Caki2 (cell line): Measurements from ENCODE around the gene KCNA1. TPM values are rescaled to one million over a fixed set of nuclear protein-coding genes. Genes with fewer than 3 reads are reported as not detected.
"Not testable (repeated sequence)": the region's sequence is repeated elsewhere in the genome, so short reads cannot be mapped to it uniquely, and the experiment has no call there.

Source experiments
- DNase-seq: peaks from one replicate; pipeline ENCODE4 v3.0.0-alpha.2; 2015; ENCODE audit warnings: low read depth
- in situ Hi-C: cut with HindIII; loops from 2 replicates; pipeline ENCODE4 v1.10.0; 2016; ENCODE audit warnings: low sequenced_read_pairs, low pct_unique_long_range_greater_than_20kb, mixed read lengths
- total RNA-seq: library from RNA; depleted of rRNA; stranded (reverse); fragments of >200 nt; shearing (Covaris generic); gene quantifications from 2 replicates; pipeline ENCODE4 v1.2.3, GENCODE V29; 2014; ENCODE audit warnings: low replicate concordance; rRNA removed

The KCNA1 gene
- not detected in 2 replicates for total RNA-seq

DNA sequence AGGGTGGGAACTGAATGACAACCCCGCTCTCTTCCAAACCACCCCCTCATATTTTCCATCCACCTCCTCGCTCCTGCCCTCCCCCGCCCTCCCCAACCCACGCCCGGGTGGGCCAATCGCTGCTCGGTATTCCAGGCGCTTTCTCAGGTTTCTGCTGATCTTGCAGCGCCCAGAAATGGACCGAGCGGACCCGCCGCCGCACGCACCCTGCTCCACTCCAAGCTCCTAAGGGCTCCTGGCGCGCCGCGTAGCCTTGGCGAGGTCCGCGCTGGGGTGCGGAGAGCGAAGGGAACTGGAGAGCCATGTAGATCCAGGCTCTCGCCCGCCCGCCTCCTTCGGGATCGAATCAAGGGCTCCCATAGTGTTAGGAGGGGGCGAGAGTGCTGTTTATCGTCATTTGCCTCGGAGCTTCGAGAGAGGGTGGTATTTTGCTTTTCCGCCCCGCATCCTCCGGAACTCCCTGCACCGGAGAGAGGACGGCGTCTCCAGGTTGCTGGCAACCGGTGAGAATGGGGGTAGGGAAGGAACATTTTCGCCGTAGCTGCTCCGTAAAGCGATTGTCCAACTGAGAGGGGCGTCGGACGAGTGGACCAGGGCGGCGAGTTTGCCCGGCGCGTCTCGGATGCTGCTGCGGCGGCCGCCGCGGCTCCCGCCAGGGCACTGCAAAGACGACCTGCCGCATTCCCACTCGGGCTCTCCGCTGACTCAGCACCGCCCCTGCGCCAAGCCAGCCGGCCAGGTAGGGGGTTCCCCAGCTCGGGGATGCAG lies at the start of gene KCNA1:
Gene KCNA1 (plus strand): TSS at position 172 of the 768 bp plus-strand sequence. CDS start 1,474 bp downstream, outside the sequence.
- in situ Hi-C loops = no loop called here
- no peak for DNase-seq

DNA sequence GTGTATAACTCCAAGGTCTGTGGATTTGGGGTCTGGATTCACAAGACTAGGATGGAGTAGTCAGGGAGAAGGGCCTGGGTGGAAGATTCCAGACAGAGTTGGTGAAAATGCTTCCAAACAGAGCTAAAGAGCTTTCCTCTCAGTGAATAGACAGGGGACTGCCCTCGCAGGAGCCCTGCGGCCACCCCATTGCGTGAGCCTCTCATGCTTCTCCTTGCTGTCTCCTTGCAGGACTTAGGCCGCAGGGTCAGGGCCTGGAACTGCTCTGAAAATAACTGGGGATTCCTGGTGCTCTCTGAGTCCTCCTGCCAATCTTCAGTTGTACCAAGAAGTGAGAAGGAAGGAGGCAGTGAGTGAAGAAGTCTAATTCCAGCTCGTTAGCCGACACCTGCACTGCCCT lies 49.0 kb upstream of the KCNA1 start:
- no peak for DNase-seq
- in situ Hi-C loops = no loop called here

- no peak for DNase-seq
Measured at GRCh38 chr12:4862809-4863208, 46.9 kb upstream of the KCNA1 start.

DNA sequence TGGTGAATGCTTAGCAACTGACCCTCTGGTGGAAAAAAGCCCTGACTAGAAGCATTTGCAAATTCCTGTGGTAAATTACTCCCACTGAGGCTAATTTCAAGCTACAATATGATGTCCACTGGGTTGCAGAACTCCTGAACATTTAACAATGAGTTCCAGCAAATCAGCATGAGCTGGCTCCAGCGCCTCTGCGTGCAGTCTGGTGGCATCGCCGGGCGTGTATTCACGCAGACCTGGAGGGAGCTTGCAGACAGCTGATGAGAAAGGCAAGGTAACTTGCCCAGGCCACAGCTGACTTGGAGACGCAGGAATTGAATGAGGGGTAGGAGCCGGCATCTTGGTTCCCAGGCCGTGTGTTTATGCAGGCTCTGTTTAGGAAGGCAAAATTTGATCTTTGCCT lies 45.1 kb upstream of the KCNA1 start:
- DNase-seq = no peak
- in situ Hi-C loops = no loop called here

More at GRCh38 chr12:4862809-4863208, 46.9 kb upstream of the KCNA1 start:
- in situ Hi-C loops = no loop called here

DNA sequence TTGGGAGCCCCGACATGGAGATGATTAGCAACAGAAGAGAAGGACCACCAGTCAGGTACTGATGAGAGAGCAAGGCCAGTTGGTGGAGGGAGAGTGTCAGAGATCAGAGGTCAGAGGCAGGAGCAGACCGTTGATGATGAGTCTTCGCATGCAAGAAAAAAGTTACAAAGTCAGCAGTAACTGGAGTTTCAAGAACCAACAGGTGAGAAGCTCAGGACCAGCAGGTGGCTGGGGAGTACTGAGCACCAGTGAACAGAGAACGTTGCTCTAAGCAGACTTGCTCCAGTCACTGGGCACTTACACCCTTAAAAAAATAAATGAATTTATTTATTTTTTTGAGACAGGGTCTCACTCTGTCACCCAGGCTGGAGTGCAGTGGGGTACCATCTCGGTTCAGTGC lies 44.5 kb upstream of the KCNA1 start:
- in situ Hi-C loops = no loop called here
- no peak for DNase-seq

GRCh38 chr12:4866299-4866698 lies 43.4 kb upstream of the KCNA1 start:
- in situ Hi-C loops = no loop called here
- no peak for DNase-seq

GRCh38 chr12:4867384-4867783 lies 42.3 kb upstream of the KCNA1 start:
- no peak for DNase-seq
- in situ Hi-C loops = no loop called here

DNA sequence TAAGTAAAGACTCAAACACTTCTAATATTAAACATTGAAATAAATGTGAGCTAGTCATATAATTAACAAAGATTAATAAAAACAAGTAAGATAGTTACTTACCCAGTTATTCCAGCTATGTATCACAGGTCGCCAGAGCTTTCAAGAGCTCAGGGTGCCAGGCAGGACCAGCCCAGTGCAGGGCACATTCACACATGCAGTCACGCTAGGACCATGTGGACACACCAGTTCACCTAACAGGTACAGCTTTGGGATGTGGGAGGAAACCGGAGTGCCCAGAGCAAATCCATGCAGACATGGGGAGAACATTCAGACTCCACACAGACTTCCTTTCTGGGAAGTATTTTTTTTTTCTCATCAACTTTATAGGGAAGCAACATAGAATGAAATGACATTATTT lies 39.3 kb upstream of the KCNA1 start:
- in situ Hi-C loops = no loop called here

GRCh38 chr12:4871514-4871913 lies 38.2 kb upstream of the KCNA1 start:
- no peak for DNase-seq
- in situ Hi-C loops = no loop called here

More for the DNA sequence above, 39.3 kb upstream of the KCNA1 start:
- no peak for DNase-seq

- in situ Hi-C loops = no loop called here
Measured at GRCh38 chr12:4873947-4874346, 35.8 kb upstream of the KCNA1 start.

DNA sequence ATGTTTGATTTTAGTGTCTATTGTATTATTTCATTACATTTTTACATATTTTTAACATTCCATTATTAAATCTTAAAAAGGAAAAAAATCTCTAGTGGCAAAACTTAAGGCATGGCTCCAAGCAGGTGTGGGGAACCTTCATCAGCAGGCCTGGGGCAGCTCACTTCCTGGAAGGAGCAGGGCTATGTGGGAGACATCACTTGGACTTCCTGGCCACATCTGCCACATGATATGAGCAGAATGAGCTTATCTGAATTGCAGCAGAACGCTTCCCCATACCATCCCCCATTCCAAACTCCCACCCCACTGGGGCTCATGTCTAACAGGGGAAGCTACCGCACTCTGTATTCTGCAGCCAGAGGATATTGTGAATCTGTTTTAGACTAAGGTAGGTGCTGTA lies 35.0 kb upstream of the KCNA1 start:
- DNase-seq = no peak
- in situ Hi-C loops = no loop called here

More at GRCh38 chr12:4873947-4874346, 35.8 kb upstream of the KCNA1 start:
- DNase-seq = no peak

GRCh38 chr12:4879481-4879880 lies 30.2 kb upstream of the KCNA1 start:
- DNase-seq, in situ Hi-C loops: not testable (repeated sequence)

DNA sequence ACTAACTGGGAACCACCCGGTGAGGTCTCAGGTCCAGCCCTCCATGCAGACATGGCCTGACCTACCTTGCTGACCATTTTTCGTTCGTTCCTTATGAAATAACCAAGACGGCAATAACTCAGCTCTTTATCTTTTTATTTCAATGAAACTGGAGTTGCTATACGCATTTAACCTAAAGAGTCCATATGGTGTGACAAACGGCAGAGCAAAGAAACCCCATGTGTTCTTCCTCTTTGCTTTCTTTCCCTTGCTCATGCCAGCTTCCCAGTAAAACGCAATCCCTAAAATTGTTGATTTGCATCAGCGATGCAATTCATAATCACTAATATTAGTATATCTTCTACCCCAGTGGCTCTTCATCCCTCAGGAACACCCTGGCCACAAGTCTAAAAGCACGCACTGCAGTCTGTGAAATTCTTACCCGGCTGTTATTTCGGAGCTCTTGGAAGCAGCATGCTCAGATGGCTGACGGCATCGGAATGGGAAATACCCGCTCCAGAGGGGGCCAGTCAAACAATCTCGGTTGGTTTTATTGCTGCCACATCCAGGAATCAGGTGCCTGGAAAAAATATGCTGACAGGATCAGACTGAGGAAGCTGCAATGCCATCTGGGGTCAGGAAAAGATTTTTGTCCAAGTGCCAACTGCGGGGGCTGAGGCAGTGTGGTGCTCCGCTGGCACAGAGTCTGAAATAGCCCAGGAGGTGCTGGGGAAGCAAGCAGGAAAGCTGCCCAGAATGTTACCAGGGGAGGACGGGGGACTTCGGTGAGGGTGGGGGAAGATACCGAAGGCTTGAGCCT lies 28.2 kb upstream of the KCNA1 start:
- in situ Hi-C loops = no loop called here
- no peak for DNase-seq

- in situ Hi-C loops = no loop called here
- no peak for DNase-seq
Measured at GRCh38 chr12:4891866-4892265, 17.8 kb upstream of the KCNA1 start.

DNA sequence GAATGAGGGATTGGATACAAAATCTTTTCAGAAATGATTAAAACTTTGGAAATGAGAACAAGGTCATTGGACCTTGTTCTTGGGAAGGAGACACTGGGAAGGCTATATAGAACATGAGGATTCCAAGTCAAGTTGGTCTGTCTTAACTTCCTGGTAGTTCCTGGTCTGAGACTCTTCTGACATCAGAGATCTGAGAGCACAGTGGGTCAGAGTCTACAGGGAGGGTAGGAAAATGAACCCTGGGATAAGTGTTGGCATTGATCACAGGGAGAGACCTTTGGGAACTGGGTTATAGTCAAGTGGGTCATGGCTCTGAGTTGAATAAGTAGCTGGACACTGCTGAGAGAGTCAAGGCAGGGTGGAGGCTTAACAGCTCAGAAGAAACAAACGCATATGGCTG lies 17.3 kb upstream of the KCNA1 start:
- in situ Hi-C loops = no loop called here
- no peak for DNase-seq

DNA sequence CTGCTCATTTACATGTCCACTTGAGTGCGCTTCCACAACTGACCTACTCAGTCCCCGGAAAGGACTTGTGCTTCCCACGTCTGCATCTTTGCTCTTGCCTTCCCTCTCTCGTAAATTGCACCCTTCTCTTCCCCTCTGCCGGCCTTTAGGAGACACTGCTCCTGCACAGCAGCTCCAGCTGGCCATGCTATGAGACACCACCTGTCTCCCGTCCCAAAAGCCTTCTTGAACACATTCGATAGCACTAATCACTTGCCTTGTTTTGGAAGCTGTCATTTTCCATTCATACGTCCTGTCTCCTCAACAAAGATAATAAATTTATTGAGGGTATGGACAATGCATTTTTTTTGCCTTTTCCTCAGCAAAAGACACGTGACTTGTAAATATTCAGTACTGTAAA lies 15.7 kb upstream of the KCNA1 start:
- in situ Hi-C loops = no loop called here
- no peak for DNase-seq

DNA sequence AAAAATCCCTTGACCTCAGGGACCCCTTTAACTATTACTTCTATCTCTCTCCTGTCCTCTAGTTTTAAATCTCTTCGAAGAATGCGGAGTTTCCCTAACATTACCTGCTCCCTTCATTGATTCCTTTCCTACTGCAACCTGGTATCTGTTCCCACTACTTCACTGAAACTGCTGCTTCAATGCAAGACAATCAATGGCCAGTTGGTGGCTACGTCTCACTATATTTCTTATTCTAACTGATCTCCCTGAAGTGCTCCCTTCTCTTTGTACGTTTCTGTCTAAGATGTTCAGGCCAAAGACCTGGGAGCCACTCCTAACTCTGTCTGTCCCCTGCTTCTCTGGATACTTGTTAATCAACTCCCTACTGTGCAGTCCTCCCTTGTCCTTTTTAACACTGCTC lies 10.3 kb upstream of the KCNA1 start:
- in situ Hi-C loops = no loop called here
- DNase-seq = no peak

DNA sequence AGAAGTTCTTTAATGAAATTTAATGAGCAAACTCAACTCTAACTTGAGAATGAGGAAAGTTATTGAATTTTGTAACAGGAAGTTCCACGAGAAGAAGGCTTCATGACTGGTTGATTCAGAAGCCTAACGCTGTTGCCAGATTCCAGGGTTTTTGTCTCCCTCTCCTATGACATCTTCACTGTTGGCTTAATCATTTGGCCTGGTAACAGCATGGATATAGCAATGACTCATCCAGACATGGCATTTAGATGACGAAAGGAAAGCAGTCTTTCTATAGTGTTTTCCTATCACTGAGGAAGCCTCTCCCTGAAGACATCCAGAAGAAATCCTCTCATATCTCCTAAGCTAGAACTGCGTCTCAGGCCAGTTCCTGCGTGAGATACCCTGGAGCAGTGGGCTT lies 9.4 kb upstream of the KCNA1 start:
- DNase-seq = peak; percentile 39
- in situ Hi-C loops = no loop called here

- DNase-seq = no peak
- in situ Hi-C loops = no loop called here
Measured at GRCh38 chr12:4905316-4905715, 4.4 kb upstream of the KCNA1 start.
